ENCODE data around the gene DNAH5. TPM values are rescaled to one million over a fixed set of nuclear protein-coding genes. Genes with fewer than 3 reads are reported as not detected.

Gene DNAH5
- total and polyA plus RNA-seq, 2 of the 13 experiments (the other 11 are each of a cell fraction or from before 2014, with no cell fraction given), result 0.09 TPM

DNA sequence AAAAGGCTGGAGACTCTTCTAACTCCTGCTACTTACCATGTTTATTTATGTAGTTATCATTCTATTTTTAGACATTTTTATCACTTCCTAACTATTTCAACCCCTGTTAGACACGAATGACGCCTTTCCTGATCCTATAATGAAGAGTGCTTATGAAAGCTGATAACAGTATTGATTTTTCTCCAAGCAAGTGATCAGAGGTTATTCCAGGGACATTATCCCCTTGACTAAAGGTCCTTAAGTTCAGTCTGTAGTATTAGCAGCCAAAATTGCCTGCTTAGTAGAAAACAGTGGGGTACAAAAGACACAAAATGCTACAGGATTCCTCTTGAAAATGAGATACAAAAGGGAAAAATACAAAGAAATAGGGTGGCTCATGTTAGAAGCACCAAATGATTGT, 235.6 kb downstream of the DNAH5 start:
- no peak overlapping the region for H2AFZ ChIP-seq (ENCODE audit: low read length)
- H3K4me2 ChIP-seq (ENCODE audit: low read depth, low read length), result no peak overlapping the region
- no peaks in the 10 kb centered on the region for H3K4me1 ChIP-seq (ENCODE audit: insufficient read depth, low read length)
- no peaks in the 10 kb centered on the region for H3K79me2 ChIP-seq (ENCODE audit: insufficient read depth, low read length)
- in situ Hi-C loops (cut with HindIII; ENCODE audit: extremely low pct_ligation_motif_present, low pct_unique_long_range_greater_than_20kb), result no loop called here
- no TSS peak for BruUV-seq (replicated peaks)
- ChIA-PET CTCF (ENCODE audit: low intra/inter-chr PET ratio, low total read pairs) (no interaction called here), POLR2A (no interaction called here)
- H3K9me3 ChIP-seq (ENCODE audit: low read length), result no peaks in the 10 kb centered on the region
- H3K27me3 ChIP-seq (ENCODE audit: control insufficient read depth in 1 of 2, insufficient read depth in 2 of 2, low read length in 2 of 2), result no peaks in the 10 kb centered on the region; a peak in 1 of 5 replicates
- intact Hi-C loops (cut with micrococcal nuclease; ENCODE audit: unreplicated experiment), result no loop called here
- H4K20me1 ChIP-seq (ENCODE audit: insufficient read depth, low read length), result no peaks in the 10 kb centered on the region
- no peak overlapping the region for H3K4me3 ChIP-seq (replicated peaks in 1 of 3; ENCODE audit: insufficient read depth in 1 of 3, low read depth in 2 of 3, low read length in 3 of 3)
- ATAC-seq, result no peak
- DNase-seq (ENCODE audit: low spot score), result no peak
- WGBS (ENCODE audit: low lambda C conversion rate), result 0% methylated on average over 2 of the region's 2 CpGs
- H3K9ac ChIP-seq (ENCODE audit: insufficient read depth, low read depth, low read length), result no peak overlapping the region
- no peak overlapping the region for H3K27ac ChIP-seq (ENCODE audit: extremely low read length, insufficient read depth, low read length)
- FAIRE-seq, result no peak
- H3K36me3 ChIP-seq (replicated peaks in 1 of 2; ENCODE audit: control insufficient read depth in 1 of 2, insufficient read depth in 2 of 2, low read length in 2 of 2), result no peaks in the 10 kb centered on the region
- TF ChIP-seq ARNTL (CRISPR knock-in tag; IDR thresholded peaks at IDR 0.05) (no peak), ZNF230 (CRISPR knock-in tag; IDR thresholded peaks at IDR 0.05) (no peak), TARDBP (CRISPR knock-in tag; IDR thresholded peaks at IDR 0.05) (no peak), ZNF776 (CRISPR knock-in tag; IDR thresholded peaks at IDR 0.05) (no peak), RFX5 (IDR thresholded peaks at IDR 0.05; ENCODE audit: low read depth, low read length) (no peak), CC2D1A (CRISPR knock-in tag; IDR thresholded peaks at IDR 0.05) (no peak), ZNF501 (CRISPR knock-in tag; IDR thresholded peaks at IDR 0.05) (no peak), HCFC1 (IDR thresholded peaks at IDR 0.05; ENCODE audit: low read depth, low read length) (no peak), ZNF17 (CRISPR knock-in tag; IDR thresholded peaks at IDR 0.05) (no peak)
- TF ChIP-seq, protein P1, sequence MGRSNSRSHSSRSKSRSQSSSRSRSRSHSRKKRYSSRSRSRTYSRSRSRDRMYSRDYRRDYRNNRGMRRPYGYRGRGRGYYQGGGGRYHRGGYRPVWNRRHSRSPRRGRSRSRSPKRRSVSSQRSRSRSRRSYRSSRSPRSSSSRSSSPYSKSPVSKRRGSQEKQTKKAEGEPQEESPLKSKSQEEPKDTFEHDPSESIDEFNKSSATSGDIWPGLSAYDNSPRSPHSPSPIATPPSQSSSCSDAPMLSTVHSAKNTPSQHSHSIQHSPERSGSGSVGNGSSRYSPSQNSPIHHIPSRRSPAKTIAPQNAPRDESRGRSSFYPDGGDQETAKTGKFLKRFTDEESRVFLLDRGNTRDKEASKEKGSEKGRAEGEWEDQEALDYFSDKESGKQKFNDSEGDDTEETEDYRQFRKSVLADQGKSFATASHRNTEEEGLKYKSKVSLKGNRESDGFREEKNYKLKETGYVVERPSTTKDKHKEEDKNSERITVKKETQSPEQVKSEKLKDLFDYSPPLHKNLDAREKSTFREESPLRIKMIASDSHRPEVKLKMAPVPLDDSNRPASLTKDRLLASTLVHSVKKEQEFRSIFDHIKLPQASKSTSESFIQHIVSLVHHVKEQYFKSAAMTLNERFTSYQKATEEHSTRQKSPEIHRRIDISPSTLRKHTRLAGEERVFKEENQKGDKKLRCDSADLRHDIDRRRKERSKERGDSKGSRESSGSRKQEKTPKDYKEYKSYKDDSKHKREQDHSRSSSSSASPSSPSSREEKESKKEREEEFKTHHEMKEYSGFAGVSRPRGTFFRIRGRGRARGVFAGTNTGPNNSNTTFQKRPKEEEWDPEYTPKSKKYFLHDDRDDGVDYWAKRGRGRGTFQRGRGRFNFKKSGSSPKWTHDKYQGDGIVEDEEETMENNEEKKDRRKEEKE (IDR thresholded peaks at IDR 0.05), result no peak
- TF ChIP-seq, protein P2, sequence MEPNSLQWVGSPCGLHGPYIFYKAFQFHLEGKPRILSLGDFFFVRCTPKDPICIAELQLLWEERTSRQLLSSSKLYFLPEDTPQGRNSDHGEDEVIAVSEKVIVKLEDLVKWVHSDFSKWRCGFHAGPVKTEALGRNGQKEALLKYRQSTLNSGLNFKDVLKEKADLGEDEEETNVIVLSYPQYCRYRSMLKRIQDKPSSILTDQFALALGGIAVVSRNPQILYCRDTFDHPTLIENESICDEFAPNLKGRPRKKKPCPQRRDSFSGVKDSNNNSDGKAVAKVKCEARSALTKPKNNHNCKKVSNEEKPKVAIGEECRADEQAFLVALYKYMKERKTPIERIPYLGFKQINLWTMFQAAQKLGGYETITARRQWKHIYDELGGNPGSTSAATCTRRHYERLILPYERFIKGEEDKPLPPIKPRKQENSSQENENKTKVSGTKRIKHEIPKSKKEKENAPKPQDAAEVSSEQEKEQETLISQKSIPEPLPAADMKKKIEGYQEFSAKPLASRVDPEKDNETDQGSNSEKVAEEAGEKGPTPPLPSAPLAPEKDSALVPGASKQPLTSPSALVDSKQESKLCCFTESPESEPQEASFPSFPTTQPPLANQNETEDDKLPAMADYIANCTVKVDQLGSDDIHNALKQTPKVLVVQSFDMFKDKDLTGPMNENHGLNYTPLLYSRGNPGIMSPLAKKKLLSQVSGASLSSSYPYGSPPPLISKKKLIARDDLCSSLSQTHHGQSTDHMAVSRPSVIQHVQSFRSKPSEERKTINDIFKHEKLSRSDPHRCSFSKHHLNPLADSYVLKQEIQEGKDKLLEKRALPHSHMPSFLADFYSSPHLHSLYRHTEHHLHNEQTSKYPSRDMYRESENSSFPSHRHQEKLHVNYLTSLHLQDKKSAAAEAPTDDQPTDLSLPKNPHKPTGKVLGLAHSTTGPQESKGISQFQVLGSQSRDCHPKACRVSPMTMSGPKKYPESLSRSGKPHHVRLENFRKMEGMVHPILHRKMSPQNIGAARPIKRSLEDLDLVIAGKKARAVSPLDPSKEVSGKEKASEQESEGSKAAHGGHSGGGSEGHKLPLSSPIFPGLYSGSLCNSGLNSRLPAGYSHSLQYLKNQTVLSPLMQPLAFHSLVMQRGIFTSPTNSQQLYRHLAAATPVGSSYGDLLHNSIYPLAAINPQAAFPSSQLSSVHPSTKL (CRISPR knock-in tag; IDR thresholded peaks at IDR 0.05), result no peak
